ENCODE measurements around the gene FADS3. TPM values are rescaled to one million over a fixed set of nuclear protein-coding genes. Genes with fewer than 3 reads are reported as not detected.

FADS3 gene
- total and polyA plus RNA-seq, 2 of the 13 experiments (the other 11 are each of a cell fraction or from before 2014, with no cell fraction given), result 13.4 to 23.2 TPM

- TF ChIP-seq ZBTB4 (CRISPR knock-in tag; IDR thresholded peaks at IDR 0.05; ENCODE audit: borderline replicate concordance) (no peak), ZNF768 (CRISPR knock-in tag; IDR thresholded peaks at IDR 0.05) (peak; percentile 96)
These were observed 28.6 kb upstream of the FADS3 start (continued) for GRCh38 chr11:61919705-61920631.

GRCh38 chr11:61918938-61919704 is 27.8 kb upstream of the FADS3 start:
- intact Hi-C loops (cut with micrococcal nuclease; ENCODE audit: unreplicated experiment) (no loop called here), in situ Hi-C loops (cut with HindIII; ENCODE audit: extremely low pct_ligation_motif_present, low pct_unique_long_range_greater_than_20kb) (no loop called here)
- Histone ChIP-seq H3K4me3 (replicated peaks in 1 of 3; ENCODE audit: insufficient read depth in 1 of 3, low read depth in 2 of 3, low read length in 3 of 3) (no peak overlapping the region), H3K36me3 (replicated peaks in 1 of 2; ENCODE audit: control insufficient read depth in 1 of 2, insufficient read depth in 2 of 2, low read length in 2 of 2) (no peaks in the 10 kb centered on the region), H3K4me2 (ENCODE audit: low read depth, low read length) (no peak overlapping the region), H3K9me3 (ENCODE audit: low read length) (no peaks in the 10 kb centered on the region), H3K79me2 (ENCODE audit: insufficient read depth, low read length) (no peaks in the 10 kb centered on the region), H2AFZ (ENCODE audit: low read length) (no peak overlapping the region), H3K4me1 (ENCODE audit: insufficient read depth, low read length) (peaks cover 58% of the 10 kb centered on the region), H3K27ac (ENCODE audit: extremely low read length, insufficient read depth, low read length) (no peak overlapping the region), H3K9ac (ENCODE audit: insufficient read depth, low read depth, low read length) (no peak overlapping the region), H3K27me3 (ENCODE audit: control insufficient read depth in 1 of 2, insufficient read depth in 2 of 2, low read length in 2 of 2) (peaks cover 11 to 39% of the 10 kb centered on the region in 2 experiments), H4K20me1 (ENCODE audit: insufficient read depth, low read length) (no peaks in the 10 kb centered on the region)
- ATAC-seq (no peak), FAIRE-seq (no peak), DNase-seq (ENCODE audit: low spot score) (no peak)
- POLR2A ChIA-PET, result no interaction called here
- whole genome bisulfite sequencing (ENCODE audit: low lambda C conversion rate), result 48% methylated on average over 6 of the region's 6 CpGs
- CTCF ChIA-PET (ENCODE audit: low intra/inter-chr PET ratio, low total read pairs), result no interaction called here
- BruUV-seq (replicated peaks), result no TSS peak
- TF ChIP-seq FOXP1 (IDR thresholded peaks at IDR 0.05), result no peak
- TF ChIP-seq FOXP1 (CRISPR knock-in tag; IDR thresholded peaks at IDR 0.05), result no peak
- no peak for TF ChIP-seq ZNF362 (CRISPR knock-in tag; IDR thresholded peaks at IDR 0.05; ENCODE audit: borderline replicate concordance)
- TF ChIP-seq MAZ (IDR thresholded peaks at IDR 0.05; ENCODE audit: borderline replicate concordance, low read depth, low read length), result no peak
- TF ChIP-seq MAZ (CRISPR knock-in tag; IDR thresholded peaks at IDR 0.05; ENCODE audit: low read depth), result no peak
- no peak for TF ChIP-seq ZNF646 (CRISPR knock-in tag; IDR thresholded peaks at IDR 0.05)
- TF ChIP-seq ZNF790 (CRISPR knock-in tag; IDR thresholded peaks at IDR 0.05; ENCODE audit: borderline replicate concordance), result no peak
